Stomach (tissue), 9 donors: ENCODE data around the gene F7. TPM values are rescaled to one million over a fixed set of nuclear protein-coding genes. Genes with fewer than 3 reads are reported as not detected.

Source experiments
- DNase-seq, 2 donors: peaks; one replicate each; pipeline versions ENCODE4 v3.0.0 to v3.0.0-alpha.2; 2013 to 2019
- H3K27ac ChIP-seq, 5 donors: fragments of 200-600 bp in 4 of 5; sonication (generic) in 4 of 5; one replicate each; pipeline ENCODE4 v1.5.1; 2013 to 2019; ENCODE audit warnings: mild to moderate bottlenecking in 1 of 5, moderate library complexity in 1 of 5
- H3K27me3 ChIP-seq, 3 donors: fragments of 200-600 bp; sonication (generic); one replicate each; pipeline ENCODE4 v1.5.1; 2017 to 2019; ENCODE audit warnings: mixed run types in 1 of 3
- H3K36me3 ChIP-seq, 4 donors: fragments of 200-600 bp; sonication (generic); 1 replicate in 3 of 4; 2 replicates in 1 of 4; pipeline ENCODE4 v1.5.1; 2016 to 2019
- H3K4me1 ChIP-seq, 4 donors: fragments of 200-600 bp; sonication (generic); one replicate each; pipeline ENCODE4 v1.5.1; 2016 to 2019
- H3K4me3 ChIP-seq, 4 donors: fragments of 200-600 bp; sonication (generic) in 3 of 4; one replicate each; pipeline ENCODE4 v1.5.1; 2016 to 2019; ENCODE audit warnings: mild to moderate bottlenecking in 1 of 4
- H3K9me3 ChIP-seq, 4 donors: fragments of 200-600 bp; sonication (generic); one replicate each; pipeline ENCODE4 v1.5.1; 2016 to 2019
- EP300 ChIP-seq: sonication (generic); formaldehyde crosslinking; IDR thresholded peaks from one replicate; pipeline ENCODE4 v1.6.1; 2017; ENCODE audit warnings: antibody characterized with exemption
- POLR2A ChIP-seq, 4 donors: fragments of 450-650 bp; IDR thresholded peaks; one replicate each; pipeline ENCODE4 v1.6.1; 2016; ENCODE audit warnings: antibody characterized with exemption in 4 of 4, control low read depth in 2 of 4, mild to moderate bottlenecking in 1 of 4, moderate library complexity in 1 of 4
- POLR2AphosphoS5 ChIP-seq, 3 donors: sonication (generic); formaldehyde crosslinking; IDR thresholded peaks; one replicate each; pipeline ENCODE4 v1.6.1; 2016; ENCODE audit warnings: antibody characterized with exemption in 3 of 3
- WGBS, 5 donors: extraction: QIAGEN DNeasy Blood & Tissue Kit in 3 of 5; methylation state at CpG; one replicate each; pipeline versions ENCODE4 v1.1.5 to v1.1.7; 2013 to 2018; 5-methylcytosine and 5-hydroxymethylcytosine counted together
- intact Hi-C: fragments of 100-400 bp; cut with DNase I; formaldehyde crosslinking; loops from one replicate; pipeline ENCODE4 v1.15.1; 2023; ENCODE audit warnings: low total_unique reads
- polyA plus RNA-seq, 3 donors: library from polyadenylated mRNA; stranded (reverse); fragments of 200-250 nt; gene quantifications; one replicate each; pipeline ENCODE4 v1.2.3, GENCODE V29; 2013
- total RNA-seq, 5 donors: library from RNA; depleted of rRNA; stranded (reverse); fragments of >200 nt; gene quantifications; one replicate each; pipeline versions ENCODE4 v1.1.0 to v1.2.3, GENCODE V29; 2014 to 2016
- TF ChIP-seq, protein P1 (sequence below), 7 experiments: fragments of 450-650 bp in 4 of 7; fragments of 200-600 bp in 3 of 7; sonication (generic) in 3 of 7; IDR thresholded peaks; one replicate each; pipeline ENCODE4 v1.5.1; 2016 to 2019; ENCODE audit warnings: antibody characterized with exemption in 7 of 7, control low read depth in 2 of 7, mild to moderate bottlenecking in 1 of 7
- donor health status: healthy with polysubstance abuse.
- donor health status: Bipolar disorder and iron deficiency.
- donor health status: healthy.

F7 gene
- total and polyA plus RNA-seq, 8 donors, result 0.10 TPM; not detected in 7

DNA sequence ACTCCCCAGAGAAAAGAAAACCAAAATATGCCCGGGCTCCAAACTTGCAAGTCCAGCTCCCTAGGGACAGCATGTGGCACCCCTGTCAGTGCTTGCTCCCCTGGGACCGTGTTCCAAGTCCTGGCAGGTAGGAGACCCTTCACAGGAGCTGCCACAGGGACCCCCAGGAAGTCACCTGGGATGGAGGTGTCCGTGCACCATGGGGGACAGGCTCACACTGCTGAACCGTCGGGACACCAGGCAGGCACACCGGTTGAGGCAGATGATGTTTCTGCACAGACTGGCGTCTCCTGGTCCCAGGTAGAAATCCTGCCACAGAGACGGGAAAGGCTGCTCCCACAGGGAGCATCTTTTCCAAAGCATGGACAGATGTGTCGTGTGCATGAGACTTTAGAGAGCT lies 41.2 kb downstream of the F7 start:
- WGBS, 5 donors, result 73 to 88% (median 84%) methylated on average over 5 to 9 of the region's 9 CpGs
- intact Hi-C loops, result no loop called here
- H3K9me3 ChIP-seq, result no peaks in the 10 kb centered on the region
- no peak overlapping the region for H3K4me3 ChIP-seq
- H3K4me1 ChIP-seq, result peaks cover 0 to 1% (median under 1%) of the 10 kb centered on the region in 4 donors
- TF ChIP-seq EP300 (no peak), POLR2AphosphoS5 (IDR thresholded peaks at IDR 0.05) (no peak)
- DNase-seq, result no peak
- no peak overlapping the region for H3K27ac ChIP-seq
- peaks cover 0 to 5% (median 0%) of the 10 kb centered on the region in 4 donors for H3K36me3 ChIP-seq
- H3K27me3 ChIP-seq, result peaks cover 0 to 2% (median 0%) of the 10 kb centered on the region in 3 donors

DNA sequence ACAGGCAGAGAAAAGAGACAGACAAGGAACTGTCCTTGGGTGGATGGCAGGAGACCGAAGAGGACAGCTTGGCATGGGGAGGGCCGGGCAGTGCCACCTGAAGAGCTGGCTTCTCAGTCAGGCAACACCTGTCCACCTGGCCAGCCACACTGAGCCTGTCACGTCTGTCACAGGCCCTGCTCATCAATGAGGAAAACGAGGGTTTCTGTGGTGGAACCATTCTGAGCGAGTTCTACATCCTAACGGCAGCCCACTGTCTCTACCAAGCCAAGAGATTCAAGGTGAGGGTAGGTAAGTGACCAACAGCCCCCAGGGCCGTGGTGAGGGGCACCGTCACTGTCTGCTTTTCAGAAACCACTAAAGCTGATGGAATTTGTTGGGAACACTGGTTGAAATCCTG lies 41.6 kb downstream of the F7 start:
- Histone ChIP-seq H3K4me3 (no peak overlapping the region), H3K9me3 (no peaks in the 10 kb centered on the region), H3K27ac (no peak overlapping the region), H3K27me3 (peaks cover 0 to 7% (median 0%) of the 10 kb centered on the region in 3 donors), H3K4me1 (peaks cover 0 to 6% (median 3%) of the 10 kb centered on the region in 4 donors), H3K36me3 (peaks cover 0 to 5% (median 0%) of the 10 kb centered on the region in 4 donors)
- no peak for DNase-seq
- intact Hi-C loops, result no loop called here
- TF ChIP-seq, protein P1, sequence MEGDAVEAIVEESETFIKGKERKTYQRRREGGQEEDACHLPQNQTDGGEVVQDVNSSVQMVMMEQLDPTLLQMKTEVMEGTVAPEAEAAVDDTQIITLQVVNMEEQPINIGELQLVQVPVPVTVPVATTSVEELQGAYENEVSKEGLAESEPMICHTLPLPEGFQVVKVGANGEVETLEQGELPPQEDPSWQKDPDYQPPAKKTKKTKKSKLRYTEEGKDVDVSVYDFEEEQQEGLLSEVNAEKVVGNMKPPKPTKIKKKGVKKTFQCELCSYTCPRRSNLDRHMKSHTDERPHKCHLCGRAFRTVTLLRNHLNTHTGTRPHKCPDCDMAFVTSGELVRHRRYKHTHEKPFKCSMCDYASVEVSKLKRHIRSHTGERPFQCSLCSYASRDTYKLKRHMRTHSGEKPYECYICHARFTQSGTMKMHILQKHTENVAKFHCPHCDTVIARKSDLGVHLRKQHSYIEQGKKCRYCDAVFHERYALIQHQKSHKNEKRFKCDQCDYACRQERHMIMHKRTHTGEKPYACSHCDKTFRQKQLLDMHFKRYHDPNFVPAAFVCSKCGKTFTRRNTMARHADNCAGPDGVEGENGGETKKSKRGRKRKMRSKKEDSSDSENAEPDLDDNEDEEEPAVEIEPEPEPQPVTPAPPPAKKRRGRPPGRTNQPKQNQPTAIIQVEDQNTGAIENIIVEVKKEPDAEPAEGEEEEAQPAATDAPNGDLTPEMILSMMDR (IDR thresholded peaks at IDR 0.05), result no peak
- no peak for TF ChIP-seq POLR2AphosphoS5 (IDR thresholded peaks at IDR 0.05)
- TF ChIP-seq EP300, result no peak
- TF ChIP-seq POLR2A (IDR thresholded peaks at IDR 0.05), result no peak
- WGBS, 5 donors, result 80 to 82% (median 81%) methylated on average over 8 of the region's 8 CpGs

DNA sequence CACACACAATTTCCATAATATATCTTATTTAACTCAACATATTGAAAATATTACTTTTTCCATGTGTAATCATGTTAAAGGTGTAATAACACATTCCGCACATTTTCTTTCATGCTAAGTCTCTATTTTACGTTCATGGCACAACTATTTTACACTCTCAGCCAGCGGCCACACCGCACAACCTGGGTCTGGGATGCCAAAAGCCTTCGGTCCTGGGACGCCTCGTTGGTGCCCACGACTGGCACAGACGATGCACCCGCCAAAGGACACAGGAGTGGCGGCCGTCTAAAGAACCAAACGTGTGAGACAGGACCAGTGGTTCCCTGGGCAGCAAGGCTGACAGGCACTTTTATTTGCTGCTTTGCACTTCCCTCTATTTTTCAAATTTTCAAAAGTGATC lies 42.8 kb downstream of the F7 start:
- Histone ChIP-seq H3K27me3 (peaks cover 0 to 16% (median 6%) of the 10 kb centered on the region in 3 donors), H3K27ac (no peak overlapping the region), H3K36me3 (peaks cover 0 to 5% (median 0%) of the 10 kb centered on the region in 4 donors), H3K4me3 (no peak overlapping the region), H3K9me3 (no peaks in the 10 kb centered on the region), H3K4me1 (peaks cover 7 to 18% (median 15%) of the 10 kb centered on the region in 4 donors)
- intact Hi-C loops, result no loop called here
- DNase-seq, result no peak
- 93 to 95% (median 94%) methylated on average over 13 of the region's 13 CpGs for WGBS, 5 donors
- TF ChIP-seq POLR2AphosphoS5 (IDR thresholded peaks at IDR 0.05), result no peak
- TF ChIP-seq EP300, result no peak
- TF ChIP-seq, protein P1 (IDR thresholded peaks at IDR 0.05), result no peak
- TF ChIP-seq POLR2A (IDR thresholded peaks at IDR 0.05), result no peak

DNA sequence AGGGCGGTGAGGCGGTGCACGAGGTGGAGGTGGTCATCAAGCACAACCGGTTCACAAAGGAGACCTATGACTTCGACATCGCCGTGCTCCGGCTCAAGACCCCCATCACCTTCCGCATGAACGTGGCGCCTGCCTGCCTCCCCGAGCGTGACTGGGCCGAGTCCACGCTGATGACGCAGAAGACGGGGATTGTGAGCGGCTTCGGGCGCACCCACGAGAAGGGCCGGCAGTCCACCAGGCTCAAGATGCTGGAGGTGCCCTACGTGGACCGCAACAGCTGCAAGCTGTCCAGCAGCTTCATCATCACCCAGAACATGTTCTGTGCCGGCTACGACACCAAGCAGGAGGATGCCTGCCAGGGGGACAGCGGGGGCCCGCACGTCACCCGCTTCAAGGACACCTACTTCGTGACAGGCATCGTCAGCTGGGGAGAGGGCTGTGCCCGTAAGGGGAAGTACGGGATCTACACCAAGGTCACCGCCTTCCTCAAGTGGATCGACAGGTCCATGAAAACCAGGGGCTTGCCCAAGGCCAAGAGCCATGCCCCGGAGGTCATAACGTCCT lies 43.4 kb downstream of the F7 start:
- H3K4me3 ChIP-seq, result no peak overlapping the region
- WGBS, 5 donors, result 94 to 96% (median 95%) methylated on average over 23 to 38 of the region's 38 CpGs
- H3K27me3 ChIP-seq, result peaks cover 0 to 16% (median 7%) of the 10 kb centered on the region in 3 donors
- TF ChIP-seq POLR2A (IDR thresholded peaks at IDR 0.05), result no peak
- no peak for TF ChIP-seq POLR2AphosphoS5 (IDR thresholded peaks at IDR 0.05)
- TF ChIP-seq, protein P1 (IDR thresholded peaks at IDR 0.05), result no peak
- TF ChIP-seq EP300, result no peak
- peaks cover 0 to 4% (median 0%) of the 10 kb centered on the region in 4 donors for H3K36me3 ChIP-seq
- intact Hi-C loops, result no loop called here
- H3K27ac ChIP-seq, result no peak overlapping the region
- H3K4me1 ChIP-seq, result peaks cover 11 to 20% (median 17%) of the 10 kb centered on the region in 4 donors
- DNase-seq, result no peak
- no peaks in the 10 kb centered on the region for H3K9me3 ChIP-seq
